Activated CD4-positive, alpha-beta T cell treated with anti-CD3 and anti-CD28 coated beads for 48 hours (primary cell): ENCODE data around the gene HPSE2.
"Not testable (repeated sequence)": the region's sequence is repeated elsewhere in the genome, so short reads cannot be mapped to it uniquely, and the experiment has no call there.

ENCODE experiments used
- DNase-seq: peaks from one replicate; pipeline ENCODE4 v3.0.0-alpha.2; 2020

HPSE2 gene

DNA sequence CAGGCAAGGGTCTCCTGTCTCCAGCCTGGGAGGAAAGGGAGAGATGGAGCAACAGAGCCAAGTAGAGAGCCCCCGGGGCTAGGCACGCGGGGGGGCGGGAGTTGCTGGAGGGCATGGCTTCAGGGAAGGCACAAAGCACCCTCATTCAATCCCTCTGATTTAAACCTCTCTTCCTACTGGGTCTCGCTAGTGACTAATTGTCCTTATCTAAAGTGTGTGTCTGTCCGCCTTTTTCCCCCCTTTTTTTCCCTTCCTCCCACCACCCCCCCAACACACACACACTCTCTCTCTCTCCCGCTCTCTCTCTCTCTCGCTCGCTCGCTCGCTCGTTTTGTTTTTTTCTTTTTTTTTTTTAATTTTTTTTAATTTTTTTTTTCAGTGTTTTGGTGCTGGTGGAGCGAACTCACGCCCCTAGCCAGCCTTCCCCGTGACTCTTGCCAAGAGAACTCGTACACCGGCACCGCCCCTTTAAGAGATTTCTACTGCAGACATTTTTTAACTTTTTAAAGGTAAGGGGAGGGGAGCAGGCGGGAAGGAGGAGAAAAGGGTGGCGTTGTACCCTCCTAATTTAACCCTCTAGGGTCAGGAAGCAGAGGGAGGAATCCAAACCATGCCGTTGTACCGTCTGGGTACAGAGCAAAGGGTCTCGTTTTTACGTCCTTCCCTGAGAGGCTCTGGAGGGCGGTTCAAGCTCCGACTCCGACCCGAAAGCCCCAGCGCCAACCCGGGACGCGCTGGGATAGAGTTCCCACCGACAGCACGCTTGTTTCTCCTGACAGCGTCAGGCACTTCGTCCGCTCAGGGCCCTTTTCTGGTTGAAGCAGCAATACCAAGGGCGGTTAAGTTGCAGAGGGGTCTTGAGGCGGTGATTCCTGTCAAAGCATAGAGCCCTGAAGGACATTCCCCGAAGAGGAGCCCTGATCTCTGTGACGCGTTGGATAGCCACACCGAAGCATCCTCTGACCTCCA is at the start of gene HPSE2:
Gene HPSE2 (minus strand): TSS at position 195 of the 969 bp plus-strand sequence.
- no peak for DNase-seq

DNA sequence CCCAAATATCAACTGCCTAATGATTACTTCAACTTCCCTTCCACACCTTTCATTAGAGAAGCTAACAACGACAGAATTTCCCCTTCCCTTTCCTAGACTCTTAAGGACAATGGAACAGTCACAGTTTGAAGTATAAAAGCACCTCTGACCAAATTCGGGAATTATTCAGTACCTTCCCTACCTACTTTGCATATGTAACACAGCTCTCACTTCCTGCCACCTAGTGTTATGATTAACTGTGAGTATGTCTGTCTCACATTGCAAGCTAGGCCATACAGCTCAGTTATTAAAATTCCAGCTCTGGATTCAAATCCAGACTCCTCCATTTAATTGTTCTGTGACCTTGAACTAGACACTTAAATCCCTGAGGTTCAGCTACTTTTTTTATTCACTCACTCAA is 44.8 kb upstream of the HPSE2 start:
- no peak for DNase-seq

DNA sequence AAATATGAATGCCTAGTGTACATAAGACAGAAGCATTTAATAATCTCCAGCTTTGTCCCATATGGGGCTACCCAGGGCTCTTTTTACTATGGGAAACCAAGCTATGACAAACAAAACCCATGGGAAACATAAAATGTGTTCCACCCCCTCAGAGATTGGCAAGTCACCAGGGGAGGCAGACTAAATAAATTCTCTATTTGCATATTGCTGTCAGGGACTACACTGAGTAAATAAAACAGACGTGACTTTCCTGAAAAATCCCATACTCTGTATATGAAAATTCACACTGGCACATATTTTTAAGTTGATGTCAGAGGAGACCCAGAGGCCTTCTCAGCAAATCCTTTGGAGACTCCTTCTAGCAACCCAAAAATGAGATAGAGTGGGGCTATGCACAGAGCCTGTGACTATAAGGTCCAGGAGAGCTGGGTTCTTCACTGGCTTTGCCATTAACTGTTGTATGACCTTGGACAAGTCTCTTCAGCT is 44.0 kb upstream of the HPSE2 start:
- no peak for DNase-seq

DNA sequence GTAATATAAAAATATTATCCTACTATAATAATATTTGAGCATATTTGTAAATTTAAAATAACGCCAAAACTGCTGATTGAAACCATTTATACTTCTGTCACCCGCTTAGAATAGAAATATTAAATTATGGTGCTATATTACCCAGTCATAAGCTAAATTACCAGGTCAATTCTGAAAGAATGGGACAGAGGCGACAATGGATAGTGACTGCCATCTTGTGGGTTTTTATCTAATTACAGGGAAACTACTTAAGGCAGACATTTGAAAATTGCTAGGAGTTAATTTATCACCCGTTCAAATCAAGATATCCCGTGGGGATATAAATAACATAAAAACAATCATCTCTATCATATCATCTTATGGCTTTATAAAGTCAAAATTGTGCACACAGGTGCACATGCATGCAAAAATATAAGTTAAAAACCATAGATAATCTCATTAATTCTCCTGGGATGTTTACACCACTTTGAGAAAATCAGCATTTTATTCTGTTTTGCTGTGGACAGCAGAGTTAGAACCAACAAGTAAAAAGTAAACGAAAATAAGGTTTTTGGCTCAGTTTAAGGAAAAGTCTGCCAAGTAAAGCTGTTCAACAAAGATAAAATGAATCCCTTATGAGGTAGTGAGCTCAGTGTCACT is 41.3 kb upstream of the HPSE2 start:
- DNase-seq = no peak

DNA sequence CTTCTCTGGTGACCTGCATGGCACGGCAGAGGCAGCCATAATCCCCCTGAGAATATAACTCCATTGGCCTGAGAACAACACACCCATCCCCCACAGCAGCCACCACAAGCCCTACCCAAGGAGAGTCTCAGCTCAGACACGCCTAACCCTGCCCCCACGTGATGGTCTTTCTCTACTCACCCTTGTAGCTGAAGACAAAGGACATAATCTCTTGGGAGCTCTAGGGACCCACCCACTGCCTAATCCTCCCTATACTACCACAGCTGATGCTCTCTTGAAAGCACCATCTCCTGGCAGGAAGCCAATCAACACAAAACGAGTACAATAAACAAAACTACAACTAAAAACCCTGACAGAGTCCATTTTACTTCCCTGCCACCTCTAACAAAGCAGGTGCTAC is 30.7 kb upstream of the HPSE2 start:
- no peak for DNase-seq

DNA sequence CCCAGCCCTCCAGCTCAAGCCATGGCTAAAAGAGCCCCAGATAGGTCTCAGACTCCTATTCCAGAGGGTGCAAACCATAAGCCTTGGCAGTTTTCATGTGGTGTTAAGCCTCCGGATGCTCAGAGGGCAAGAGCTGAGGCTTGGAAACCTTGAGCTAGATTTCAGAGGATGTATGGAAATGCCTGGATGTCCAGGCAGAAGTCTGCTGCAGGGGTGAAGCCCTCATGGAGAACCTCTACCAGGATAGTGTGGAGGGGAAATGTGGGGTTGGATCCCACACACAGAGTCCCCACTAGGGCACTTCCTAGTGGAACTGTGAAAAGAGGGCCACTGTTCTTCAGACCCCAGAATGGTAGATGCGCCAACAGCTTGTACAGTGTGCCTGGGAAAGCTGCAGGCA is 13.2 kb upstream of the HPSE2 start:
- no peak for DNase-seq

DNA sequence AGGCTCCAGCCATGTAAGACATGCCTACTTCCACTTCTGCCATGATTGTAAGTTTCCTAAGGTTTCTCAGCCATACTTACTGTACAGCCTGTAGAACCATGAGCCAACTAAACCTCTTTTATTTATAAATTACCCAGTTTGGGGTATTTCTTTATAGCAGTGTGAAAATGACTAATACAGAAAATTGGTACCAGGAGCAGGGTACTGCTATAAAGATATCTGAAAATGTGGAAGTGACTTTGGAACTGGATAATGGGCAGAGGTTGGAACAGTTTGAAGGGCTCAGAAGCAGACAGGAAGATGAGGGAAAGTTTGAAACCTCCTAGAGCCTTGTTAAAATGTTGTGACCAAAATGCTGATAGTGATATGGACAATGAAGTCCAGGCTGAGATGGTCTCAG is 12.2 kb upstream of the HPSE2 start:
- DNase-seq = not testable (repeated sequence)

DNA sequence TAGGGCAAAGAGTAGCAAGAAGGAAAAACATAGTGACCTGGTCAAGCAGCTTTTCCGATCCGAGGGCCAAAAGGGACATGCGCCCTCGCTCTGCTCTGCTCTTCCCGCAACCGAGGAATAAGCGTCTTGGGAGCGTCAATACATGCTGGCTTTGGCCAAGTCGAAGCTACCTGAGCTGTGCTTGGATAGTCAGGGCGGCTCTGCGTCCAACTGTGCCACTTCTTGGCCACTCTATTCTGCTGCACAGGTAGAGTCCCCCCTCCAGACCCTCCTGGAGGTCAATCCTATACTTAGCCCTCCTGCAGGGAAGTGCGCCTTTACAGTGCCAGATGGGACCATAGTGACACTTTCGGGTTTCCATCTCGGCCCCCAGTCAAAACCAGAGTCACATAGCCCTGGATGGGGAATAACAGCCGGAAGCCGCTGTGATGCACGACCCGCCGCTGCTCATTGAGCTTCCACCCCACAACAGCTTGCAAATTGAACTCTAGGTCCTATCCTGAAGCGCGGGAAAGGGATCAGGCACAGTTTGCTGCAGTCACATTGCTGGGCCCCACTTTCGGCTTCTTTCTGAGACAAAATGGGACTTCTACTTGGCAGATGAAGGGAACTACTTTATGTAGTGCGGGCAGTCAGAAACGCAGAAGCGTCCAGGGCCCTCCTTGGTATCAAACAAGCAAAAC is 1.1 kb upstream of the HPSE2 start:
- no peak for DNase-seq

DNA sequence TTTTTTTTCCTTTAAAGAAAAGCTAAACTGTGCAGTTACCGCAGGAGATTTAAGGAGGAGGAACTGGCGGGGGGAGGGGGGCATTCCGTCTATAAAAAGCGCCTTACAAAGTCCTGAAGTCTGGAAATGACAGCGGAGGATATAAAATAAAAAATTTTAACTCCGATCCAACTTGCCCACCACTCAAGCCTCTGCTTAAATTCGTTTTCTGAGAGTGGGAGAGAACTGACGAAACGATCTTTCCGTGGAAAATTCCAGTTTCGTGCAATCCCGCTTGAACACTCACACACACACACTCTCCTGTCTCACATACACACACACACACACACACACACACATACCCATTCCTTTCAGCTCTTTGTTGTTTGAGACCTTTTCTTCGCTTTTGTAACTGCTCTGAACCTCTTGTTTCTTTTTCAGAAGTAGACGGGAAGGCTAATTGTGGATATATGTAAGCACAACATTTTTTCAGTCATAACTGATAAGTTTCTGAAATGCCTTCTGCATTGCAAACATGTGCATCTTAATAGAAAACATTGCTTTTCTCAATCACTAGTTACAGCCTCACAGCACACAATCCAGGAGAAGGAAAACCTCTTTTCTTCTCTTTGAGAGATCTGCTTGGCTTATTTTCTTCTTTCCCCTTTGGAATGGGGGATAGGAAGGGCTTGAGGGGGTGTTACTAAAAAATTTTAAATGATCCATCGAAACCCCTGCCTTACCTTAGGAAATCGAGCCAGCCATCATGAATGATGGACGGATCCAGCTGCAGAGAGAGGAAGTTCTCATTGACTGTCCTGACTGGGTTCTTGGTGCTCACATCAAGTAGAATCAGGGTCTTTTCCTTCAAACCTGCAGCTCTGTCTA is 628 bp downstream of the HPSE2 start:
- no peak for DNase-seq

DNA sequence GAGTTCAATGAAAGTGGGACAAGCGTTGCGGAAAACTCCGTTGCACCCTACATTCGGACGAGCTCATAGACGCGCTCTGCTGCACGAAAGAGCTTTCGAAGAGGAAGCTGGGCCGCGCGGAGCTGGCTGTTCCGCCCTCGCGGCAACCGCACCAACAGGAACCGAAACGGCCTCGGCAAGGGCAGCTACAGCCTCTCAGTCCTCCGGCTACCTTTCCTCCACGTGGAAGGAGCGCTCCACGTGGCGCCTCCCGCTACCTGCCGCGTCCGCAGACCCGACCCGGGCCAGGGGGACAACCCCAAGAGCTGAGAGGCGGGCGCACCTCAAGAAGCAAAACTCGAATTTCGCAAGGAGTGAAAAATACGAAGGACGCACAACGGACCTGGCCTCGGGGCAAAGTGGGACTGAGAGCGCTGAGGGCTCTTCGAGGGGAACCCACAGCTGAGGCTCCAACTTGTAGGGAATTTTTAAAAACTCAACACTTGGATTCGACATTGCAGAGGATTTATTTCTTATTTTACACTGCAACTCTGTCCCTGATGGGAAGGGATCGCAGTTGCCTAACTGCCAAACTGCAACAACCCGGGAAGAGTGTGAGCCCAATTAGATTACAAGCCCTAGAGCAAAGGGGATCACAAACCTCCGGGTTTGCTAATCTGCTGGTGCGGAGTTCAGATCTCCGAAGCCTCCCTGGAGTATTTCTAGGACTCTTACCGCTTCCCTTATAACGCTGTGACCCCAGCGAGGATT is 1.4 kb downstream of the HPSE2 start:
- peak; percentile 65 for DNase-seq

DNA sequence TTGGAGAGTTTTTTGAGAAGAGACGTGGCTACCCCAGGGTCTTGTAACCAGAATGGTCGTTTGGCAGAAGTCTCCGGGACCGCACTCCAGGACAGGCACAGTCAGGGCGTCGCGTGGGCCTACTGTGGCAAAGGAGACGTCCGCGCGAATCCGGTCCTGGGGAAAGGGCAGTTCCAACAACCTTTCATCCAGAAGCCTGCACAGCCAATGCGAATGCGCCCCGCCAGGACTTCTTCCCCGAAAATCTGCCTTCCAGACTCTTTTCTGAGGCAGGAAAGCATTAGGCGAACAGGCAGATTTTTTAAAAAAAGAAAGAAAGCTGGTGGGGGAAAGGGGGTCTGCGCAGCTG is 2.0 kb downstream of the HPSE2 start:
- DNase-seq = no peak

DNA sequence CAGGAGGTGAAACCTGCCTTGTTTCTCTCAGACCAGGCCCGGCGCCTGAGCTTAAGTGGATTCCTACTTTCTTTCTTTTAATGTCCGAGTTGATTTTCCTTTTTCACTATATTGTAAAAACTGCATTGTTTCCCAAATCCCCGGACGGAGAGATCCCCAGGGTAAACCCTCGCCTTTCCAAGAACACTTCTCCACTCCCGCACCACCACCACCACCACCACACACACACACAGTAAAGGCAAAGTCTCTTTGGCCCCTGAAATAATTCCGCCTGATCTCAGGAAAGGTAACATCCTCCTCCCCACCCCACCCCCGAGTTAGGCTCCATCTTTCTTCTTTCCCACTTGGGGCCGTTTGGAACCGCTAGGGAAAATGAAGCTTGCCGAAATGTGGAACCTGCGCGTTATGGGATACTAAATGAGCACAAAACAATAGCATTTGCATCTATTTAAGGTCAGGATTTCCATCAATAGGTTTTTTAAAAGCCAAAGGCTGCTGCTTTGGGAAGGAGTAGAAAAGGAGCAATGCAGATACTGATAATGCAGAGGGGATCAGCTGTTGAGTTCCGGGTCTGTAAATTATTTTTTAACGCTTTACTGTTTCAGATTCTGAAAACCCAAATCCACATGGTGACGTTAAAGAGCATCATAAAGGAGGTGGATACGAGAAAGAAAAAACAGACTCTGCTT is 2.5 kb downstream of the HPSE2 start:
- DNase-seq = no peak

DNA sequence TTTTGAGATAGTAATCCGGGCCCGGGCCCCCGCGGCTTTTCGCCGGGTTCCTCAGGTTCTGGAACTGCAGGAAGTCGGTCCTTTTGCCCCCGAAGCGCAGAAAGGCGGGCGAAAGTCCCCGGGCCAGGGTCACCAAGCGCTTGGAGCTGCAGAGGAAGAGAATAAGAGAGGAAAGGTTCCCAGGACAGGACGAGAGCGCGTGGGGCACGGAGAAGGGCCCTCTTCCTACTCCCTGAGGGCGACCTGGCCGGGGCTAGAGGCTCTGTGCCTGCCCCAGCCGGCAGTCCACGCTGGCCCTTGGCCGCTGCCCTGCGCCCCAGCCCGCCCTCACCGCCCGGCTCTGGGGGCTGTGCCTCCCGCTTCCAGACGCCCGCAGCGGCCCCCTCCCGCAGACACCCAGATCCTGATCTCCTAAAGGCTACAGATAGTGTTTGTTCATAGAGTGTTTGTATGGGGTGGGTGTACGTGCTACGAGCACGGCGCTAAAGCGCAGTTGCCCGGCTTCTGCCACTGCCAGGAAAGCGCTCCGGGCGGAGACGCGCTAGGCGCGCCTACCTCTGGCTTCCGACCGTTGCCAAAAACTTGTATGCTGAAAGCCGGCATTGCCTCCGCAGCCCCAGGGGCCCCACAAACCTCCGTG is 3.2 kb downstream of the HPSE2 start:
- peak; percentile 35 for DNase-seq

DNA sequence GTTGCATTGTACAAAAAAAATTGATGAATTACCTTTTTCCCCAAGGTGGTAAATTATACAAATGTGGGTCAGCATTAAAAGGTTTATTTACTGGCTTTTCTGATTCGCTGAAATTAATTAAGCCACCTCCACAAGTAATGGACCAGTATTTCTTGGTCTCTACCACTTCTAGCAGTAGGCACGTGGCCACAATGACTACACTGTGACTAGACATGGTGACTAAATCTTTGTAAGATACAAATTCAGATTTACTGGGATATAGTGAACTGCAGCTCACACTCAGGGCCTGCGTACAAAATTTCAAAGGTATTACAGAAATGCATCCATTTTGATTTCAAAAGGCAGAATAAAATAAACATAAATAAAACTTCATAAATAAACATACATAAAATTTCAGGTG is 10.9 kb downstream of the HPSE2 start:
- DNase-seq = no peak

DNA sequence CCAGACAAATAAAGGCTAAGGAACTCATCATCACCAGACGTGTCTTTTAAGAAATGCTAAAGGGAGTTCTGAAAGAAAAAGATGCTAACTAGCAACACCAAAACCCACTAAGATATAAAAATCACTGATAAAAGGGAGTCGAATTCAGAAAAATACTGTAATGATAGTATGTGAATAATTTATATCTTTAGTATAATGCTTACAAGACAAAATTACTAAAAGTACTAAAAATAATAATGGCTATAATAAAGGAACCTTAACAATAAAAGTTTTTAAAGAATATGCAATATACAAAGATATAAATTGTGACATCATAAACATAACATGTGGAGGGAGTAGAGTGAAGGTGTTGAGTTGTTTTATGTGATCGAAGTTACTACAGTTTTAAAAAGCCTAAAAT is 28.3 kb downstream of the HPSE2 start:
- no peak for DNase-seq

DNA sequence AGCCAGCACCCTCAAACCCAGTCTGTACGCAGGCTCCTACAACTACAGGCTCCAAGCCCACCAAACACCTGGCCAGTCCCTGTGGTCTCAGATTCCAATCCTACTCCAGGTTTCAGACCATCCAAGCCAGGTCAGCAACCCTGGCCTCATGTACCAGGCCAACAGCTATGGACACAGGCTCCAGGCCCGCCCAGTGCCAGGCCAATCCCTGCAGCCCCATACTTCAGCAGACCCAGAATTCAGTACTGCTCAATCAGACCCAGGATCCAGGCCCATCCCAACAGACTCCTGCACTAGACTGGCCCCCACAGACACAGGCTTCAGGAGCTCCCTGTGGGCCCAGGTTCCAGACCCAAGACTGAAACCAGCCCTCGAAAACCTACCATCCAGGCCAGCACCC is 32.3 kb downstream of the HPSE2 start:
- DNase-seq = no peak

DNA sequence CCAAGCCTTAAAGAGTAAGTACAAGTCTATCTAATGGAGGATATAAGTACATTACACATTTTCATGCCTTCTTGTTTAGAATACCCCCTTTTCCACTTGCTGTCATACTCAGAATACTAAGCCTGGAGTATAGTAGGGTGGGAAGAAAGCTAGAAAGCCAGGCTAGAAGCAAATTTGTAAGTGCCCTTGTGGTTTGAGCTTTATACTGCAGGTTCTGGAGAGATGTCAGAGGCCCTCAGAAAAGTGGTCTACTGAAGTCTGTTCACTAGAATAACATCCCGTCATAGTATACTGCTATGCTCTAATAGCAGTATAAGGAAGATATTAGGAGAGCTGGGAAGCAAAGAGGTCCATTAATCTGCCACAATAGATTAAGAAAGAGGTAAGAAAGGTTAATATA is 62.7 kb downstream of the HPSE2 start:
- no peak for DNase-seq

DNA sequence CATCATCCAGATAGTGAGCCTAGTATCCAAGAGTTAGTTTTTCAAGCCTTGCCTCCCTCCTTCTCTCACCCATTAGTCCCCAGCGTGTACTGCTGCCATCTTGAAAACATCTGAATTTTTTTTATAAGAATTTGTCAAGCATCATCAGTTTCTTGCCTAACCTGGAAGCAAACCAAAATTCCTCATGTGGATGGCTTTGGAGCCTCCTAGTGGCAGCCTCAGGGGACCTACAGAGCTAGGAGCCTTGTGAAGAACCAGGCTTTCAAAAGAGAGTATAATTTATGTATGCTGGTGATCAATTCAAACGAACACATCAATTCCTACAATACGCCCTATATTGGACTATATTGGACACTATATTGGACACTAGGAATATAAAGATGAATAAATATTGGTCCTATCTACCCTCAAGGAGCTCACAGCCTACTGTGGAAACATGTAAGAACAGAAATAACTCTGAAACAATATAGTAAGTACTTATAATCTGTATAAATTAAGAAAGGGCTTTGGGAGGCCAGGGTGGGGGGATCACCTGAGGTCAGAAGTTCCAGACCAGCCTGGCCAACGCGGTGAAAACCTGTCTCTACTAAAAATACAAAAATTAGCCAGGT is 63.4 kb downstream of the HPSE2 start:
- peak; percentile 5 for DNase-seq

DNA sequence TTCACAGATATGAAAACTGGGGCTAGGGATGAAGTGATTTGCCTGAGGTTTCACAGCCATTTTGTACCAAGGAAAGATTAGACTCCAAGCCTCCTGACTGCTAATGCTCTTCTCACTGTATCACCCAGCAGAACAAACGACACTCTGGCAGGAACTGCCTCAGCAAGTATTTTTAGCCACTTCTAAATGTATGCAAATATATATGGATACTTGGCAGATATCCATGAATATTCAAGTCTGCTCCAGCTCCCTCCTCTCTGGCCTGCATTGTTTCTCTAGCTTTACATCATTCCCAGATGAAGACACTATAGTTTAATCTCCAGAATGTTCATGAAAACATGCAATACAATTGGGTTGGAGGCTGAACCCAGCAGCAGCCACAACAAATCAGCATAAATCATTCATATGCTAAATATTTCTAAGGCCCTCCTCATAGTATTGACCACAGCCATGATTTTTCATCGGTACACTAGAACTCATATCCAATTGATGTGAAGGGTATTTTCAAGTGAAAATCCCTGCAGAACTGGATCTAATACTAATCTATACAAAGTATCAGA is 65.5 kb downstream of the HPSE2 start:
- no peak for DNase-seq

DNA sequence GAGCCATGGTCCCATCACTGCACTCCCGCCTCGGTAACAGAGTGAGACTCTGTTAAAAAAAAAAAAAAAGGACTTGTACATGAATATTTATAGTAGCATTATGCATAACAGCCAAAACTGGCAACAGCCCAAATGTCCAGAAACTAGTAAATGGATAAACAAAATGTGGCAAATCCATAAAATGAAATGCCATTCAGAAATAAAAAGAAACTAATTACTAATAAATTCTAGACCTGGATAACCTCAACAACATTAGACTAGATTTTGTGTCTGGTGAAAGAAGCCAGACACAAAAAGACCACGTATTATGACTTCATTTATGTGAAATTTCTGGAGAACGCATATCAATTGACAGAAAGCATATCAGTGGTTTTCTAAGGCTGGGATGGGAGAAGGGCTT is 74.5 kb downstream of the HPSE2 start:
- no peak for DNase-seq
